ENCODE results near the gene ATXN1L. TPM values are rescaled to one million over a fixed set of nuclear protein-coding genes. Genes with fewer than 3 reads are reported as not detected.
A peak's percentile ranks its signal among the peaks of the same experiment; 100 is the strongest.

Gene ATXN1L
- total RNA-seq, 1 donor from 2014 or later: 28.5 TPM

DNA sequence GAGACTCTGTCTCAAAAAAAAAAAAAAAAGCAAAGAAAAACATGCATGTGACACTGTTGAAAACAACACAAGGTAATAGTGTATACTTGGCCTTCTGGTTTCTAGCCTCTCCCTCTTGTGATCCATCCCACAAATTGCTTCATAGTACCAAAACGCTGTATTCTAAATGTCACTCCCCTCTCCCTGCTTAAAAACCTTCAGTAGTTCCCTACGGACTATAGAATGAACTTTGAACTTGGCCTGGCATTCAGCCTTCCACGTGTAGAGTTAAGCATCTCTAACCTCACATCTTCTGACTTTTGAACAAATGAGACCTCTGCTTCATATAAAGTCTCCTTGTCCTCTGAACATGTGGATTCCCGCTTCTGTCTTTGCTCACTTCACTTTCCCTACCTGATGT lies 33.1 kb downstream of the ATXN1L start:
- no peak for DNase-seq (ENCODE audit: low spot score, unreplicated experiment)
- Mint-ChIP-seq H3K27me3 (no peaks in the 10 kb centered on the region), H3K36me3 (ENCODE audit: insufficient read depth) (peaks cover 26% of the 10 kb centered on the region), H3K4me3 (ENCODE audit: low read depth) (no peak overlapping the region), H3K9me3 (ENCODE audit: low read depth) (no peaks in the 10 kb centered on the region), H3K4me1 (ENCODE audit: low read depth) (peaks cover 10% of the 10 kb centered on the region), H3K27ac (no peak overlapping the region)
- TF ChIP-seq CTCF (IDR thresholded peaks at IDR 0.05; ENCODE audit: unreplicated experiment): no peak

- no peaks in the 10 kb centered on the region for H3K27me3 Mint-ChIP-seq
- H3K27ac Mint-ChIP-seq: no peak overlapping the region
- no peak overlapping the region for H3K4me3 Mint-ChIP-seq (ENCODE audit: low read depth)
- no peak for TF ChIP-seq CTCF (IDR thresholded peaks at IDR 0.05; ENCODE audit: unreplicated experiment)
- no peaks in the 10 kb centered on the region for H3K9me3 Mint-ChIP-seq (ENCODE audit: low read depth)
- peaks cover 13% of the 10 kb centered on the region for H3K4me1 Mint-ChIP-seq (ENCODE audit: low read depth)
- peaks cover 24% of the 10 kb centered on the region for H3K36me3 Mint-ChIP-seq (ENCODE audit: insufficient read depth)
- no peak for DNase-seq (ENCODE audit: low spot score, unreplicated experiment)
These were observed 34.4 kb downstream of the ATXN1L start for GRCh38 chr16:71880176-71880575.

- H3K27ac Mint-ChIP-seq: peak overlapping the region; percentile 92
- H3K9me3 Mint-ChIP-seq (ENCODE audit: low read depth): no peaks in the 10 kb centered on the region
- peak; percentile 49 for DNase-seq (ENCODE audit: low spot score, unreplicated experiment)
- H3K27me3 Mint-ChIP-seq: no peaks in the 10 kb centered on the region
- TF ChIP-seq CTCF (IDR thresholded peaks at IDR 0.05; ENCODE audit: unreplicated experiment): peak; percentile 87
- H3K36me3 Mint-ChIP-seq (ENCODE audit: insufficient read depth): peaks cover 18% of the 10 kb centered on the region
- H3K4me3 Mint-ChIP-seq (ENCODE audit: low read depth): peak overlapping the region; percentile 87
- H3K4me1 Mint-ChIP-seq (ENCODE audit: low read depth): peaks cover 13% of the 10 kb centered on the region
These were observed 36.9 kb downstream of the ATXN1L start for GRCh38 chr16:71882505-71883167.

DNA sequence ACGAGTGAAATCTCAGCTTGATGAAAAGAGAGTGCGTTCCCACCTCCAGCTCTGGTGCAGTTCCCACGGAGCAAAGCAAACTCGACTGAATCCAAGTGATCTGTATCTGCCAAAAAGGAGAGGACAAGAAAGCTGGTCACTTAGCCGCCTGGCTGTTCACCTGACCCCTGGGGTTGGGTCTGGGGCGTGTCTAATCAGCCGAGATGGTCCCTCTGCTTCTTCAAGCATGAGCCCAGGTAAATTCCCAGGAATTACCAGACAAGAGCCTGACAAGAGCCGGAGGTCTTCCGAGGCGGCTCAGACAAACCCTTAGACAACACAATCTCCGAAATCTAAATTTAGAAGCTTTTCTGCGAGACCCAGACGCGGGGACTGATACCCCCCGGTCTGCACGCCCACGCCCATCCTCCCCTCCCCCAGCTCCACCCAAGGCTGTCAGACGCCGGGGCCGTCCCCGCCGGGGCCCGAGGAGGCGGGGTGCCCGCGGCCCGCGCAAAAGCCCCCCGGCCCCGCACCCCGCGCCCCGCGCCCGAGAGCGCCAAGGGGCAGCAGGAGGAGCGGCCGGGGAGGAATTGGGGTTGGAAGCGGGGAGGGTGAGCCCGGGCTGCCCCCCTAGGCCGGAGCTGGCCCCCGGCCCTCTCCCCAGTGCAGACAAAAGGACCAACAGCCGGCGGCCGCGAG lies 37.5 kb downstream of the ATXN1L start:
- peak overlapping the region; percentile 92 for H3K27ac Mint-ChIP-seq
- H3K9me3 Mint-ChIP-seq (ENCODE audit: low read depth): no peaks in the 10 kb centered on the region
- H3K36me3 Mint-ChIP-seq (ENCODE audit: insufficient read depth): peaks cover 17% of the 10 kb centered on the region
- peak overlapping the region; percentile 87 for H3K4me3 Mint-ChIP-seq (ENCODE audit: low read depth)
- no peak for TF ChIP-seq CTCF (IDR thresholded peaks at IDR 0.05; ENCODE audit: unreplicated experiment)
- peak; percentile 52 for DNase-seq (ENCODE audit: low spot score, unreplicated experiment)
- peaks cover 13% of the 10 kb centered on the region for H3K4me1 Mint-ChIP-seq (ENCODE audit: low read depth)
- no peaks in the 10 kb centered on the region for H3K27me3 Mint-ChIP-seq

DNA sequence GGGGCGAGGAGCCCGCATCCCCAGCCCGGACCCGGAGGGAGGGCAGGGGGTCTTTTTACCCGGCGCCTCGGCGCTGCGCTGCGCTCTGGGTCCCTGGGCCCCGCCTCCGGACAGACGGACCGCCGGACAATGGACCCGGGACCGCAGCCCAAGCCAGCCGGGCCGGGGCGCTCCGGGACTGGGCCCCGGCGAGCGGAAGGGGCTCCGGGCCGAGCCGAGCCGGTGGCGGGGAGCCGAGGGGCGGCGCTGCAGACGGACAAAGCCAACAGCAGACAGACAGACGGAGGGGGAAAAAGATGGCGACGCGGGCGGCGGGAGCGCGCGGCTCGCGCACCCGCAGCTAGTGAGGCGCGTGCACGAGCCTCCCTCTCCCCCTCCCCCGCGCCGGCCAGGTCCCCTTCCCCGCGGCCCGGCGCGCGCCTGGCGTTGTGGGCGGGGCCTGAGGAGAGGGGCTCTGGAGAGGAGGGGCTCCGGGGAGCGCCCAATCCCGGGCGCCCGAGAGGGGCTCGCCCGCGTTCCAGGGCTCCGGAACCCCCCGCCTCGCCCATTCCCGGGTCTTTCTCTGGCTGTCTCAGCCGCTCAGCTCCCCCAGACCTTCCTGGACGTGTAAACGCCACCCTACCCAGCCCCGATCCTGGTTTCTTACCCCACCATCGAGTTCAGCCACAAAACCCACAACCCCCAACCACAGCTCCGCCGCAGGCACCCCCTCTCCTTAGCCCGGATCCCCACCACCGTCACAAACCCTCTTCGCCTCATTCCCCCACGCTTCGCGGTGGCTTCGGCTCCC lies 38.3 kb downstream of the ATXN1L start, which contains the start of gene ZNF821:
Gene ZNF821 (minus strand): TSS at position 334 of the 790 bp plus-strand sequence. CDS start 4,236 bp downstream, outside the sequence.
- Mint-ChIP-seq H3K27ac (peak within 1 kb of the TSS; percentile 97), H3K4me1 (ENCODE audit: low read depth) (peaks cover 13% of the 10 kb centered on the region), H3K36me3 (ENCODE audit: insufficient read depth) (peaks cover 14% of the 10 kb centered on the region), H3K9me3 (ENCODE audit: low read depth) (no peaks in the 10 kb centered on the region), H3K27me3 (no peaks in the 10 kb centered on the region), H3K4me3 (ENCODE audit: low read depth) (peak within 1 kb of the TSS; percentile 95)
- peak; percentile 91 for DNase-seq (ENCODE audit: low spot score, unreplicated experiment)
- peak; percentile 70 for TF ChIP-seq CTCF (IDR thresholded peaks at IDR 0.05; ENCODE audit: unreplicated experiment)

Data from progenitor cell of endocrine pancreas (in vitro differentiated cells).